SKM-1 treated with dmso at 0.1 percent for 144 hours (cell line): ENCODE measurements around the gene SRR.
"Not testable (repeated sequence)": the region's sequence is repeated elsewhere in the genome, so short reads cannot be mapped to it uniquely, and the experiment has no call there.

Experiments used
- DNase-seq: peaks from one replicate; lab custom pipeline; 2025; ENCODE audit not compliant: unreplicated experiment; lab: John Stamatoyannopoulos, UW

The SRR gene, protein sequence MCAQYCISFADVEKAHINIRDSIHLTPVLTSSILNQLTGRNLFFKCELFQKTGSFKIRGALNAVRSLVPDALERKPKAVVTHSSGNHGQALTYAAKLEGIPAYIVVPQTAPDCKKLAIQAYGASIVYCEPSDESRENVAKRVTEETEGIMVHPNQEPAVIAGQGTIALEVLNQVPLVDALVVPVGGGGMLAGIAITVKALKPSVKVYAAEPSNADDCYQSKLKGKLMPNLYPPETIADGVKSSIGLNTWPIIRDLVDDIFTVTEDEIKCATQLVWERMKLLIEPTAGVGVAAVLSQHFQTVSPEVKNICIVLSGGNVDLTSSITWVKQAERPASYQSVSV

DNA sequence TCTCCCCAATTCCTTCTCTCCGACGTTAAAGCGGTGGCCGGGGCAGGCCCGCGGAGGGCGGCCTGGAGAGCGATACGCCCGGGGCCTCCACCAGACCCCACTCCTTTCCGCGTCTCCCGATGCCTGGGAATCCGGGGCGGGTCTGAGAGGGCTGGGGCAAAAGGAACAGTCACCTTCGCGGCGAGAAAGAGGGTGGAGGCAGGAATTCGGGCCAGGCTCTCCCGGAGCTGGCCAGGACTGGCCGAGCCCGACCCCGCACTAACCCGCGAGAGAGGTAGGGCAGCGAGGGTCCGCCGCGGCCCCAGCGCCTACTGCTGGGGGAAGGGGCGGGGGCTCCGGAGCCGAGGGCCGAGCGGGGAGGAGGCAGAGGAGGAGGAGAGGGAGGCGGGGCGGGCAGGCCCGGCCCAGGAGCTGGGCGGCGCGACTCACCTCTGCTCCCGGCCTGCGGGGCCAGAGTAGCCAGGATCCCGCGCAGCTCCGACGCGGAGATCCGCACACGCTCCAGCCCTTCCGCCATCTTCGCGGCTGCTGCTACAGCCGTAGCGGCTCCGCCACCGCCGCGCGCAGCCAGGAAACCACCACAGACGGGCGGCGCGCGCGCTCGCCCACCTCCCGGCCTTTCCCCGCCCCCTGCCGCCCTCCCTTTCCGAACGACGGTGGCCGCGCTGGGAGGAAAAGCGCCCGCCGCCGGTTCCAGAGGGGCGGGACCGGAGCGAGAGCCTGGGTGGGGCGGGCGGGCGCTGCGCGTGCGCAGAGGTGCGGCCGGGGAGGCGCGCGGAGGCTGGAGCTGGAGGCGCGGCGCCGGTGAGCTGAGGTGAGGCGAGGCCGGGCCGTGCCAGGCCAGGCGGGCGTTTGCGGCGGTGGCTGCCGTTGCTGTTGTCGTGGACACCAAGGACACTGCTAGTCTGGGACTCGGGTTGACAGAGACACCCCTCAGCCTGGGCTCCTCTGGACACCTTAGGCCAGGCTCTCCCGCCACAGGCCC is at the start of gene SRR, which contains the start of gene SMG6:
TSS of gene SRR (plus strand) at position 747 of the 985 bp plus-strand sequence. CDS start 11,611 bp downstream, outside the sequence.
TSS of gene SMG6 (minus strand) at position 582 of the 985 bp plus-strand sequence. CDS start at position 517, 65 bp downstream.
- peak; percentile 57 for DNase-seq

DNA sequence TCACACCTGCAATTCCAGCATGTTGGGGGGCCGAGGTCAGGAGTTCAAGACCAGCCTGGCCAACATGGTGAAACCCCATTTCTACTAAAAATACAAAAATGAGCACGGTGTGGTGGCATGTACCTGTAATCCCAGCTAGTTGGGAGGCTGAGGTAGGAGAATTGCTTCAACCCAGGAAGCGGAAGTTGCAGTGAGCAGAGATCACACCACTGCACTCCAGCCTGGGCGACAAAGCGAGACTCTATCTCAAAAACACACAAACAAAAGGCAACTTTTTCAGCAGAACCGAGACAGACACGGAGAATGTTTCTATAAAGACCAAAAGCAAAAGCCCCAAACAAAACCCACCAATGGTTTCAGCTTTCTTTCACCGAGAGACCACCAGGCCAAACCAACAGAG is 44.9 kb upstream of the SRR start:
- not testable (repeated sequence) for DNase-seq

DNA sequence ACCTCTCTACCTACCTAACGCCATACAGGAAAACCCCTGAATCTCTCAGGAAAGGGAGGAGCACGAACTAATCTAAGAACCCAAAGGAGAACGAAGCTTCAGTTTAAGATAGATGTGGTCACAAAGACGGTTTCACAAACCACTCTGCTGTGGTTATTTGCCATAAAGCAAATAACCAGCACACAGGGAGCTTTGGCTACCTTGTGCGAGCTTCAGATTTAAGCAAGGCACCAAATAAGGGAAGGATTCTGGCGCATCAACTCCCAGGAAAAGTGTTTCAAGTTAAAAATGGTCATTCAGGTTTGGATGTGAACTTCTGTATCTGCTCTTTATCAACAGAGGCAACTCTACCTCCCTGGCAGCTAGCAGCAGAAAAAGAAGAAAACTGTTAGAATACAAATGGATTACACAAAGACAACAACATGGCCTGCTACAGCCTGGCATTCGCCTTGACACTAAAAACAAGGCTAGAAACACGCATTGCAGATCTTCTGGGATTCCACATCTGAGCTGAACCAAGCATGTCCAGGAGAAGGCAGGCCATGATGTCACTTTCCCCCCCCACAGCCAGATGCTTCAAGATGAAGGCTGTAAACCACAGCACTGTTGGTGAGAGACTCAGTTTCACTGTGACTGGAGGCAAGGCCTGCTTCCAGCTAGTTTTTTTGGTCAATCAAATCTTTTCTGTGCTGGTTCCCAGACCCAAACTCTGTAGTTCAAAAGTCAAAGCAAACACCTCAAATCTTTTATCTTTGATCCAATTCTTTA is 43.8 kb upstream of the SRR start:
- no peak for DNase-seq

DNA sequence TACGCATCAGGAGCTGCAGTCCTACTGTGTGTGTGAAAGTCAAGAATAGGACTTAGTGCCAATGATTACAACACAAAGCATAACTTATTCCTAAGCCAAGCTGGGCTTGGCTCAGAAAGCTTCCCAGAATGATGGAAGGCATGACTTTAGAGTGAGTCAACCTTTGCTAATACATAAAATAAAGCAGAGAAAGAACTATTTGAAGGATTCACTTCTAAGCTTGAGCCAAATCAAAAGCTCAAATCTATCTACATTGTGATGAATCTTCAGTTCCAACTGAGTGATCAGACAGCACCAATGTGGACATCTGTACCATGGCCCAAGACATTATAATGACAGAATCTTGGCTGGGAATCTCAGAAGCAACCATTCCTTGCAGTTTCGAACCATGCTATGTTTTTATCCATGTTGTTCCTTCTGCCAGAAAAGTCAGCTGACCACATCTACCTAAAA is 41.6 kb upstream of the SRR start:
- DNase-seq: no peak

DNA sequence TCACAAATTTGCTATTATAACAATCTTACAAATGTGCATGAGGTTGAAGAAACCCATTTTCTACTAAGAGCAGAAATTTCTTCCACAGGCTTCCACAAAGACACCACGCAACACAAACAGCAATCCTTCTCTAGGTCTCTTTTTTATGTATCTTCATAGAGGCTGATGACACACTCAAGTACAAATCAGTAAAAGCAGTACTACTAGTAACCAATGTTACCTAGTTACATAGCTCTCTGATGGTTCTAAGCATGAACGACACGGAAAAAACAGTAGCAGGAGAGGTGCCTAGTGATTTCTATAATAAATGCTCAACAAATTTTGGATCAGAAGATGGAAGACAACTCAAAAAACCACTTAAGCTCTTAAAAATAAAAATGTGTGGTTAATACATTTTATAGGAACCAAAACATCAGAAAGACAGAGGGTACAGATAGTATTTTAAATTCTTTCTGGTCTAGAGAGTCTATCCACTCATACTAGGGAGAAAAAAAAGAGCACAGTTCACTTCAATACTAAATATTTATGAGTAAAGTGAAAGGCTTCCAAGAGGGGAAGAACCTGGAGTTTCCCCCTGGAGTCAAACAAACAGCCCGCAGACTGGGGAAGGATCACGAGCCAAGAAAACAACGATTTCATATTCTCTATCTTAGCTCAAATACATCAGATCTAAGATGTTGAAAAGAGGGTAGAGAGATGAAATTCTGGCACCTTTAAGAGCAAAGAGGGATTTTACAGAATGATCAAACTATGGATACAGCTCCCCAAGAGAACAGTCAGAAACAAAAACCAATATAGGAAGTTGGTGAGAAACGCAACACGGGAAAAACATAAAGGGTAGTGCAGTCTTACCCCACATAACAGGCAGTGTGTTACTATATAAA is 40.3 kb upstream of the SRR start:
- DNase-seq: no peak

DNA sequence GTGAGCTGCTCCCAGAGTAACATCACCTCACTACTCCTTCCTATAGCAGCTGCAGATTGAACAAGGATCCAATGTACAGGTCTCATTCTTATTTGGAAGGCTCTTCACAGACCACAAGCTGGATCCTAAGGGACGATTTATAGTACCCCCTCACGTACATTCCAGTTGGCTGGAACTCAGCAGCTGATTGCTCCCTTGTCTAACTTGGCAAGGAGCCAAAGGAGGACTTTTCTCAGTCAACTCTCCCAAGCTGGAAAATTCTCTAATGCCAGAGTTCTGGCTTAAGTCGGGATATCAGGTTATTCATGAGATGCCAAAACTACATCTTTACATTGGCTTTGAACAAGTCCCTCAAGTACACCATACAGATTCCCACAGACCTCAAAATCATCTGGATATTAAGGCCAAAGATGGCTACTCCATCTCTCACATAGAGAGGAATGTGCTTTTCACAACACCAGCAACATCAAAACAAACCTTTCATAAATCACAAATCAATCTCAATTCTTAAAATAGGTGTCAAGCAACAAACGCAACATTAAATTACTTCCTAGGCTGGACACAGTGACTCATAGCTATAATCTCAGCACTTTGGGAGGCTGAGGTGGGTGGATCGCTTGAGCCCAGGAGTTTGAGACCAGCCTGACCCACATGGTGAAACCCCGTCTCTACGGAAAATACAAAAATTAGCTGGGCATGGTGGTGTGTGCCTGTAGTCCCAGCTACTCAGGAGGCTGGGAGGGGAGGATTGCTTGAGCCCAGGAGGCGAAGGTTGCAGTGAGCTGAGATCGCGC is 39.5 kb upstream of the SRR start:
- no peak for DNase-seq

DNA sequence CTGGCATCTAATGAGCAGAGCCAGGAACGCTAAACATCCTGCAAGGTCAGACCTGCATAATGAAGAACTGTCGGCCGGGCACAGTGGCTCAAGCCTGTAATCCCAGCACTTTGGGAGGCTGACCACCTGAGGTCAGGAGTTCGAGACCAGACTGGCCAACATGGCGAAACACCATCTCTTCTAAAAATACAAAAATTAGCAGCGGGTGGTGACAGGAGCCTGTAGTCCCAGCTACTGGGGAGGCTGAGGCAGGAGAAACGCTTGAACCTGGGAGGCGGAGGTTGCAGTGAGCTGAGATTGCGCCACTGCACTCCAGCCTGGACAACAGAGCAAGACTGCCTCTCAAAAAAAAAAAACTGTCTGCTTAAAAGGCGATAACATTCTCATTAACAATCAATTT is 38.6 kb upstream of the SRR start:
- not testable (repeated sequence) for DNase-seq

DNA sequence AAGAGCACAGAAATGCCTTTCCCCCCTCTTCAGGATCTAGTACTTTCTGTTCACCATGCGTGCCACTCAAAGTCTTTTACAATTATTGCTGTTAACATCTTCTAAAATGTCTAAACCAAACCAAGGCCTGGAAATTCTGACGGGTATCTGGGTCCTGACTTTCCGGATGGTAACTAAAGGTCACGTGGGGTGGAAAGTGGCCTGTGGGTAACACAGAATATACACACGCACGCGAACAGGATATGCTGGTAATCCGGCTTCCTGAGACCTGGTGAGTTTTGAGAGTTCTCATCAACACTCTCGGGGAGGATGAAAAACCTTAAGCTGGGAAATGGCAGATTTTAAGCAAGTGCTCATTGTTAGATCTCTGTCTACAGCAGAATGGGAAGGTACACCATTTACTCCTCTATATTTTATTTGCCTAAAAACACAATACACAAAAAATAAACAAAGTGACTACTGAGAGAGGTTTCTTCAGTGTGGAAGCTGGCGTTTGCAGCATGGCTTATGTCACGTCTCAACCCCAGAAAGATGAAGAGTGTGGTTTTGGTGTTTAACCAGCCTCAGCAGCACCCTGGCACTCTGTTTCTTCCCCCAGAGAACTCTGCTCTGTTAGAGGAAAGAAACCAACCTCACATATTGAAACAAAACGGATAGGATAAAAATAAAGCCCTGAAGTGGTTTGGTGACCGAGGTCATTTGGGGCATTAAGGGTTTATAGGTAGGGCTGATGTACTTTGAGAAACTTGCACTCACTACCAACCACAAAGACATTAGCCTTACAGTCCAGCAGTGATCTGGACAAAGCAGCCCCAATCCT is 37.5 kb upstream of the SRR start:
- no peak for DNase-seq

DNA sequence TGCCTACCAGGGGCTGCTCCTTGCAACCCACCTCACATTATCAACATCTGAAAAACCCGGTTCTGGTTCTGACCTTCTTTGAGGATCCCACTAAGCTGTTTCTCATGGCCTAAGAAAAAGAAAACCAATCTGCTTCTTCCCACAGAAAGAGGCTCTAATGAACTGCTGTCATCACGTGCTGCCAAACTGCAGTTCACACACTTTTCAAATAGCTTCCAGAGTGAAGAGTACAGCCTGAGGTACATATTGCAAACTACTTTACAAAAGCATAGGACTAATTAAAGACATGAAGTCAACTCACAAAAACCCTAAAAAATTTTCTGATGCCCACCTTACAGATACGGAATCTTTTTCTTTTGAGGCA is 36.9 kb upstream of the SRR start:
- no peak for DNase-seq

DNA sequence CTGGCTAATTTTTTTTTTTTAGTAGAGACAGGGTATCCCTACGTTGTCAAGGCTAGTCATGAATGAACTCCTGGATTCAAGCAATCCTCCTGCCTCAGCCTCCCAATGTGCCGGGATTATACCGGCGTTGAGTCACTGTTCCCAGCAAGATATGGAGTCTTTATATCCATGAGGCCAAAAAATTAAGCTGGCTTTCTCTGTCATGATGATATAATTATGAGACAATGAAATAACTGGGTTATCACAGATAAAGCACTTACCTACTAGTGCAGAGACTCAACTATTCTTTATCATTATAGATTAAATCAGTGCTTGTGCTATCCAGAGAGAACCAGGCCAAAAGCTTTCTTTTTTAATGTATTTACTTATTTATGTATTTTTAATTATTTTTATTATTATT is 36.4 kb upstream of the SRR start:
- no peak for DNase-seq

DNA sequence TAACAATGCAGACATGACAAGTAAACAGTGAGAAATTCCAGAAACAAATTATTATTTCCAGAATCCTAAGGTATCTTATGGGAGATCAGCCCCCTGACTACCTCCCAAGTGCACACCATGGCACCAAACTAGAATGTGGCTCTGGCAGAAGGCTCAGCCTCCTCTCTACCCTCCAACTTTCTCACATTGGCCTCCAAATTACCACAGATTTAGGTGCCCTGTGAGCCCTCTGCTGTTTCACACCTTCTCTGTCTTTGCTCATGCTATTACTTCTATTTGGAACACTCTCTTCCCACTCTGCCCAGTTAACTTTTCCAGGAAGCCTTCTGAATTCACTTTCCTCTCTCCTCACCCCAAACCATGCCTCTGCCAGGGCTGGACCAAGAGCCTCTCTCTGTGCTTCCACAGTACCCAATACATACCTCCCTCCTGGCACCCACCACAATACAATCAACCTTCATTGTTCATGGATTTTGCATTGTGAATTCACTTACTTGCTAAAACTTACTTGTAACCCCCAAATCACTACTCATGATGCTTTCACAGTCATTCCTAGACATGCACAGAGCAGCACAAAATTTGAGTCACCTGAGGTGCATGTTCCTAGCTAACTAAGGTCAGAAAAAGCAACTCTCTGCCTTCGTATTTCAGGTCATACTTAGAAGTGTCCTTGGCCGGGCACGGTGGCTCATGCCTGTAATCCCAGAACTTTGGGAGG is 31.6 kb upstream of the SRR start:
- no peak for DNase-seq

DNA sequence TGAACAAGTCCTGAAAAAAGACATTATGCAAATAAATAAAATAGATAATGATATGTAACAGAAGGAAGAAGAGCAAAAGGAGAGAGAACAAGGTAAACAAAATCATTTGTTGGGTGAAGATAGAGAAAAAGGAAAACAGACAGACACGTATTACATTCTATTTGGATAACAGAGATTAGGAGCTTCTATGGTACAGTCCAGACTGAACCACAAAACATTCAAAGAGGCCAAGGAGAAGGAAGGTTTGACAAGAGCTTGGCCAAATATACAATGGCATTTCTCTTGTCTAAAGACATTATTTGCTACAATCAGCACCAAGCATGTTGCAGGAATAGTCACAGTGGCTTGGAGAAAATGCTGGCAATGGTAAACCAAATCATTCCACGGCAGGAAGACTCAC is 29.3 kb upstream of the SRR start:
- no peak for DNase-seq

DNA sequence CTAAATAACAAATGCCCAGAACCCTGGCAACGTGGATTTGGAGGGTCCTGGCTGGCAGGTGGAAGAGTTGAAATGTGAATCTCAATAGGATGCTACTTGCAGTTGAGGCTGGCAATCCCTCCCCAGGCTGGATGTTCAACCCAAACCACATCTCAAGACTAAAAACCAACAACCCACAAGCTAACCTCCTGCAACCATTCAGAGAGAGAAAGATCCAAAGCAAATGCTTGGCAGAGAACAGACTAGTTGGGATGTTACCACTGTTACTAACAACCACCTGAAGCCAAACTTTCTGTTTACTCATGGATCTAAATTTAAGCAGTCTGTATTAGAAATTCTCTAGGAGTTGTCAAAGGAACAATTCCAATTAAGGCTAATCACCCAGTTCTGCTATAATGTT is 28.0 kb upstream of the SRR start:
- DNase-seq: no peak

DNA sequence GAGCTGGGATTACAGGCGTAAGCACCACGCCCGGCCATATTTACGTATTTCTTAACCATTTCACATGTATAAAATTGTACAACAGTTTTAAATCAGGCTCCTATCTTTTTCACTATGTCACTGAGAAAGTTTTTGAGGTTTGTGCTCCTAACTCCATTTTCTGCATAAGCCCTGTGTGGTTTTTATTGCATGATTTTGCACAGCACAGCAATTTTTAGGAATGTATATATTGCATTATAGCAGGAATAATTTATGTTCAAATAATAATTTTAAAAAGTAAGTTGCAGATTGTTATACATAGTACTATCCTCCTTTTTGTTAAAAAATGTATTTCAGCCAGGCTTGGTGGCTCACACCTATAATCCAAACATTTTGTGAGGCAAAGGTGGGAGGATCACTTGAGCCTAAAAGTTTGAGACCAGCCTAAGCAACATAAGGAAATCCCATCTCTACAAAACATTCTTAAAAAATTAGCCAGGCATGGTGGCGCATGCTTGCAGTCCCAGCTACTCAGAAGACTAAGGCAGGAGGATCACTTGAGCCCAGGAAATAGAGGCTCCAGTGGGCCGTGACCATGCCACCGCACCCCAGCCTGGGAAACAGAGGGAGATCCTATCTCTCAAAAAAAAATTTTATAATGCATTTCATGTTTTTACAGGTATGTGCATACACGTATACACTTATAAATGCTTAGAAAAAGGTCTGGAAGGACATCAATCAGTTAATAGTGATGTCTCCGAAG is 26.1 kb upstream of the SRR start:
- no peak for DNase-seq

DNA sequence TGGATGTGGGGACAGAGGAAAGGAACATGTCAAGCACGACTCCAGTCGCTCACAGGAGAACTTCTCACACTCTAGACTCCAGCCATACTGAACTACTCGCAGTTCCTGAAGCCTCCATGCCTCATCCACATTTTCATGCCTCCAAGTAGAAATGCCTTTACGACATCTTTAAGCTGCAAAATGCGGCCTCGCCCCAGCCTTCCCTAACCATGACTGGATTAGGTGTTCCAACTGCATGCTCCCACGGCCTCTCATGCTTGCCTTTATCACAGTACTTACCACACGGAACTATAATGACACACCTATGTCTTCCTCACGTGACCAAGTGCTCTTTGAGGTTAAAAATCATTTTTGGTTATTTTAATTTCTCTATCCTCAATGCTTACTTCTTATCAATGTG is 24.0 kb upstream of the SRR start:
- DNase-seq: no peak

DNA sequence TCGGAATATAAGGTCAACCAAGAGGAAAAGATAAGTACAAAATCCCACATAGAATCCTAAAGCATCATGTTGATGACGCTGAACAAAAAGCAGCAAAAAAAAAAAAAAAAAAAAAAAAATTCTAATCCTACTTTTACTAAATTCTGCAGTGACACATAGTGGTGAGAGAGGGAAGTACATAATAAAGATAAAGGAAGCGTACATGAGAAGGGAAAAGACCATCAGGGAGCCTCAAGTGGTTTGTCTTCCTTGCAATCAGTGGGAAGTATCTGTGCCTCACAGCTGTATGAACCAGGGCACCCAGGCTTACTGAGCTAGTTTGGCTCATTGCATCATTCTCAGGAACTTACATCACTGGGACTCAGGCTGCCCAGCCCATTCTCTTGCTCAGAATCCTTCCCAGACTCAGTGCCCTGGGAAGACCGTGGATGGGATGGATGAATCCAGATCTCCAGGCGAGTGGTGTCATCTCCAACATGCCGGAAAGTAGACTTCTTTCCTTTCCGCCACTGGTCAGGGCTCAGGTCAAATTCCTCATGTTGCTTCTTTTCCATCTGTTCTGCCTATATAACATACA is 21.4 kb upstream of the SRR start:
- peak; percentile 65 for DNase-seq

DNA sequence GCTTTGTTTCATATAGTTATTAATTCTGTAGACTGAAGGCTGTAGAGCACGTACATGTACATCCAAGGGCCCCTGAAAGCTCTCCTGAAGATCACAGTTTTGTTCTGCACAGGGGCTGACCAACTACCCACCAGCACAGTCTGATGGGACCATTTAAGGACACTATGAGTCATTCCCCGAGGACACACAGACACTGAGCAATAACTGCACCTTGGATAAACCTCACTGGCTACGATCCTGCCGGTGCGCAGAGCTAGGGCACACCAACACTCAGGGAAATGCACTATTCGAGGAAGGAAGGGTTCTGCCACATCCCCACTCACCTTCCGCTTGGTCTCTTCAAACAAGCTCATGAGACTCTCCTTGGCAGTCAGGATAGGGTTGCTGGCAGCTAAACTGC is 20.4 kb upstream of the SRR start:
- DNase-seq: no peak
